Endothelial cell (in vitro differentiated cells): ENCODE measurements around the gene BCAN. TPM values are rescaled to one million over a fixed set of nuclear protein-coding genes. Genes with fewer than 3 reads are reported as not detected.

ENCODE experiments used
- DNase-seq: peaks from one replicate; pipeline ENCODE4 v3.0.0; 2021; ENCODE audit warnings: low spot score
- H3K27ac Mint-ChIP-seq: one replicate; pipeline ENCODE4 v1.8.0; 2021; ENCODE audit warnings: mixed read lengths, inconsistent platforms; ENCODE audit not compliant: unreplicated experiment
- H3K27me3 Mint-ChIP-seq: one replicate; pipeline ENCODE4 v1.8.0; 2021; ENCODE audit warnings: mild to moderate bottlenecking, moderate library complexity, mixed read lengths, inconsistent platforms; ENCODE audit not compliant: unreplicated experiment
- H3K36me3 Mint-ChIP-seq: one replicate; pipeline ENCODE4 v1.8.0; 2021; ENCODE audit warnings: mild to moderate bottlenecking, low read depth, mixed read lengths, inconsistent platforms; ENCODE audit not compliant: unreplicated experiment
- H3K4me1 Mint-ChIP-seq: one replicate; pipeline ENCODE4 v1.8.0; 2021; ENCODE audit warnings: mild to moderate bottlenecking, mixed read lengths, inconsistent platforms; ENCODE audit not compliant: unreplicated experiment
- H3K4me3 Mint-ChIP-seq: one replicate; pipeline ENCODE4 v1.8.0; 2021; ENCODE audit warnings: mild to moderate bottlenecking, mixed read lengths, inconsistent platforms; ENCODE audit not compliant: unreplicated experiment
- H3K9me3 Mint-ChIP-seq: one replicate; pipeline ENCODE4 v1.8.0; 2021; ENCODE audit warnings: mixed read lengths, inconsistent platforms; ENCODE audit not compliant: unreplicated experiment
- total RNA-seq: library from RNA; stranded (reverse); fragmentation: NEBNext Ultra II Directional; extraction: Animal tissue kit (Norgen Biotek cat#: 25700); gene quantifications from one replicate; pipeline ENCODE4 v1.2.1, GENCODE V29; 2021; ENCODE audit not compliant: unreplicated experiment
- TF ChIP-seq, protein P1 (sequence below): fragments of 200-600 bp; sonication (generic); IDR thresholded peaks from one replicate; pipeline ENCODE4 v1.5.0; 2021; ENCODE audit warnings: antibody characterized with exemption; ENCODE audit not compliant: unreplicated experiment

Gene BCAN
- total RNA-seq, 1 donor from 2014 or later, result 0.46 TPM

DNA sequence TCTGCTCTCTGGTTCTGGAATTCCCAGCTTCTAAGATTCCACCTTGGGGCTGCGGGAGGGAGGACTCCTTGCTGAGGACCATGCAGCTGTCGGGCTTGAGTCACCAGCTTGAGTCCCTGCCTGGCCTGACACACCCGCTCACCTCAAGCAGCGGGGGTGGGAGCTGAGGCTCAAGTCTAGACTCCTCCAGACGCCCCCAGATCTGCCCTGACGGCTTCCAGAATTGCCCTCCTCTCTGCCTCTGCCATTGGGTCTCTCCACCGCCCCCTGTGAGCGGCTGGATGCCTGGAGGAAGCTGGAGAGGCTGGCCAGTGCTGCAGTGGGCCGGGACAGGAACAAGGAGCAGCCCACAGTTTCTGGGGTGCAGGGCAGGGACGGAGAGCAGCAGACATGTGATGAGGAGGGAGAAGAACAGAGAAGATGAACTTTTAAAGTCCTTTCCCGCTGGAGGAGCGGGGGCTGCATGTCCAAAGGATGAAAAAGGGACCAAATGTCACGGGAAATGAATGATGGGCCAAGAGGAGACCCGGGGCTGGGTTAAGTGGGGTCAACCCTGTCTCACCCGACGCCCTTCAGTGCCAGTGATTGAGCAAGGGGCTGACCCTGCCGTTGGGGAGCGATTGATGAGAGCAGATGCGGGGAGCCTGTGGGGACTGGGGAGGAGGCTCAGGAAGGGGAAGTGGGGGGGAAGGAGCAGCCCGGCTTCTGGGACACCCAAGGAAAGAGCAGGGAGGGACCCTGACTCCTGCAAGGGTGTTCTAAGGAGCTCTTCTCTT, 49.9 kb downstream of the BCAN start:
- TF ChIP-seq, protein P1, sequence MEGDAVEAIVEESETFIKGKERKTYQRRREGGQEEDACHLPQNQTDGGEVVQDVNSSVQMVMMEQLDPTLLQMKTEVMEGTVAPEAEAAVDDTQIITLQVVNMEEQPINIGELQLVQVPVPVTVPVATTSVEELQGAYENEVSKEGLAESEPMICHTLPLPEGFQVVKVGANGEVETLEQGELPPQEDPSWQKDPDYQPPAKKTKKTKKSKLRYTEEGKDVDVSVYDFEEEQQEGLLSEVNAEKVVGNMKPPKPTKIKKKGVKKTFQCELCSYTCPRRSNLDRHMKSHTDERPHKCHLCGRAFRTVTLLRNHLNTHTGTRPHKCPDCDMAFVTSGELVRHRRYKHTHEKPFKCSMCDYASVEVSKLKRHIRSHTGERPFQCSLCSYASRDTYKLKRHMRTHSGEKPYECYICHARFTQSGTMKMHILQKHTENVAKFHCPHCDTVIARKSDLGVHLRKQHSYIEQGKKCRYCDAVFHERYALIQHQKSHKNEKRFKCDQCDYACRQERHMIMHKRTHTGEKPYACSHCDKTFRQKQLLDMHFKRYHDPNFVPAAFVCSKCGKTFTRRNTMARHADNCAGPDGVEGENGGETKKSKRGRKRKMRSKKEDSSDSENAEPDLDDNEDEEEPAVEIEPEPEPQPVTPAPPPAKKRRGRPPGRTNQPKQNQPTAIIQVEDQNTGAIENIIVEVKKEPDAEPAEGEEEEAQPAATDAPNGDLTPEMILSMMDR, result no peak
- Mint-ChIP-seq H3K27ac (no peak overlapping the region), H3K9me3 (no peaks in the 10 kb centered on the region), H3K36me3 (peaks cover 8% of the 10 kb centered on the region), H3K27me3 (peaks cover 23% of the 10 kb centered on the region), H3K4me1 (peaks cover 37% of the 10 kb centered on the region), H3K4me3 (peak overlapping the region; percentile 60)
- peak; percentile 49 for DNase-seq

DNA sequence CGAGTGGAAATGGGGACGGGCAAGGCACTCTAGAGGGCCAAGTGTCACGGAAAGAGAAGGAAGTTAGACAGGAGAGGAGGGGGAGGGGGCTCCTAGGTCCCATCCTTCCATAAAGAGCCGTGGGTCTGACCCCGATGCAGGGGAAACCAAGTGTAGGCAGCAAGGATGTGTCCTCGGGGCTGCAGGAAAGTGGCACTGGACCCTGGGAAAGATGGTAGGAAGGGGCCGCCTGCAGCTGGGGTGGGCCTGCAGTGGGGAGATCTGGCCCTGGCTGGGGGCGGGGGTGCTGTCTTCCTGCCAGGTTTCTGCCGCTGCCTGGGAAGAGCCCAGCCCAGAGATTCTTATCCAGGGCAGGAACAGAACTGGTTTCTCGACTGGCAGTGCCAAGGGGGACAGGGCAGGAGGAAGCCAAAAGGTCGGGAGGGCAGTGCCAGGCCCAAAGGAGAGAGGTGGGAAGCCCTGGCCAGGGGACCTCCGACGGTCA, 50.6 kb downstream of the BCAN start:
- no peak overlapping the region for H3K27ac Mint-ChIP-seq
- TF ChIP-seq, protein P1, result no peak
- peaks cover 23% of the 10 kb centered on the region for H3K27me3 Mint-ChIP-seq
- H3K9me3 Mint-ChIP-seq, result no peaks in the 10 kb centered on the region
- H3K36me3 Mint-ChIP-seq, result peaks cover 8% of the 10 kb centered on the region
- DNase-seq, result no peak
- H3K4me1 Mint-ChIP-seq, result peaks cover 37% of the 10 kb centered on the region
- H3K4me3 Mint-ChIP-seq, result peak overlapping the region; percentile 60

DNA sequence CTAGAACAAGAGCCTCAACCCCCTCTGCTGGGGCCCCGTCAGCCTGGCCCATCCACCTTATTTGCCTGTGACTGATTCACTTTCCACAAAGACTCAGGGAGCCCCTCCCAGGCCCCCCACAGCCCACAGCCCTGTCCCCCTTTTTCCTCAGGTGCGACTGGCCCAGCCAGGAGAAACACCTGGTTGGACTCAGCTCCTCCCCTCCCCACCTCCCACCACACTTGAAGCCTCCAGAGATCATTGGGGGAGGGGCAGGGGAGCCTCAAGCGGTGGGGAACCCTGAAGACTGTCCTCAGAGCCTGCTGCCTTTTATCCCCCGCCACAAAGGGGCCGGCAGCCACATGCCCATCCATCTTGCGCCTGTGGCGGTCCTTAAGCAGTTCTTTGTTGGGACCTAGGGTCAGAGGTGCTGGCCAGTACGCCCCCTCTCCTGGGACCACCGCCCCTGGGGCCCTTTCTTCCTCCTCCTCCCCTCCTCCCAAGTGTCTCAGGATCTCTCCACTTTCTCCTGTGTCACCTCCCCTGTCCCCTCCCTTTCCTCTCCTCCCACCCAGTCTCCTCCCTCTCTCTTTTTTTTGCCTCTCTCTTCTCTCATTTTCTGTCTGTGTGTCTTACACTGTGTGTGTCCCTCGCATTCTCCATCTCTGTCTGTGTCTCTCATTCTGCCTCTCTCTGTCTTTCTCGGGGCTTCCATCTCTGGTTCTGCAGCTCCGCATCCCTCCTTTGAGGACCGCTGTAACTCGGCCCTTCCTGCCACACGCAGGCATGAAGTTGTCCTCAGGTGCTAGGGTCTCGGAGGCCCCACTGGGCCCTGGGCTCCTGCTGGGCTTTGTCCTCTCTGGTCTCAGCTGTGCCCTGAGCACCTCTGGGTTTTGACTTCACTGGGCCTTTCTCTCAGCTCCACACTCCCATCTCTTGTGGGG, 51.3 kb downstream of the BCAN start:
- Mint-ChIP-seq H3K4me3 (peak overlapping the region; percentile 68), H3K36me3 (peaks cover 8% of the 10 kb centered on the region), H3K27ac (no peak overlapping the region), H3K27me3 (peaks cover 23% of the 10 kb centered on the region), H3K4me1 (peaks cover 37% of the 10 kb centered on the region), H3K9me3 (no peaks in the 10 kb centered on the region)
- no peak for DNase-seq
- TF ChIP-seq, protein P1, result no peak

DNA sequence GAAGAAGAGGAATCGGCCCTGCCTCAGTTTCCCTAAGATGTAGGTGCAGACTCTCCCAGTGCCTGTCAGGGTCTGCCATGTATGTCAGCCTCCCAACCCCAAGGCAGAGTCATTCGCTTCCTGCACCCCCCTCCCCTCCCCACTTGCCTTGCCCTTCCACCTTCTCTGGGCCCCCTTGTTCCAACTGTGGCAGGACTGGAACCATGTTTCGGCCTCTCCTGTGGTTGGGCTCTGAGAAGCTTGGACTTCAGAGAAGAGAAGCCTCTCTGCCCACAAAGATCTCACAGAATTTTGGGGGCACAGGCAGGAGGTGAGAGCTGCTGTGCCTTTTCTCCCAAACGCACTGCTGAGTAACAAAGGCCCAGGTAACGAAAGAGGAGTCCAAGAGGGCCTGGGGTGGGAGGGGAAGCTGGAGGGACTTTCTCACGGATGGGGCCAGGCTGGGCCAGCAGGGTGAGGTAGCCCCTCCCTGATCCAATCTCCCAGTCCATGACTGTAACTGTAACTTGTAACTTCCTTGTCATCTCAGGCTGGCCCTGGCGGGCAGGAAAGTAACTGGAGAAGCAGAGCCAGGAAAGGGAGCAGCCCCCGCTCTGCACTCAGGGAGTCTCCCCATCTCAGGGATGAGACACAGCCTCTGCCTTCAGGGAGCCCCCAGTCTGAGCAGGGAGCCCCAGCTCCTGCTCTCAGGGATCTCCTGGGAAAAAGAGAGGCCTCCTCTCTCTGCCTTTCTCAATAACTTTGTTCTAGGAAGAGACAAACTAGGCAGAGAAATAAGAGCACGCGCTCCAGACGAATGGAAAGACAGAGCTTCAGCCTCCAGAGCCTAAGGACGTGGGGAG, 52.2 kb downstream of the BCAN start:
- peak overlapping the region; percentile 57 for H3K27ac Mint-ChIP-seq
- H3K4me1 Mint-ChIP-seq, result peaks cover 37% of the 10 kb centered on the region
- TF ChIP-seq, protein P1, result no peak
- peaks cover 13% of the 10 kb centered on the region for H3K36me3 Mint-ChIP-seq
- peak; percentile 40 for DNase-seq
- peaks cover 20% of the 10 kb centered on the region for H3K27me3 Mint-ChIP-seq
- H3K9me3 Mint-ChIP-seq, result no peaks in the 10 kb centered on the region
- no peak overlapping the region for H3K4me3 Mint-ChIP-seq
